KG1 (cell line): ENCODE results near the gene PDE2A.

Experiments
- DNase-seq: peaks from one replicate; lab custom pipeline; 2025; lab: John Stamatoyannopoulos, UW

Gene PDE2A

GRCh38 chr11:72541257-72541974, 132.8 kb downstream of the PDE2A start:
- no peak for DNase-seq

GRCh38 chr11:72537051-72537450, 137.2 kb downstream of the PDE2A start:
- DNase-seq = no peak

GRCh38 chr11:72535194-72535547, 139.1 kb downstream of the PDE2A start:
- DNase-seq = no peak

- no peak for DNase-seq
These were observed 139.6 kb downstream of the PDE2A start for GRCh38 chr11:72534371-72535193.

GRCh38 chr11:72529068-72529467, 145.2 kb downstream of the PDE2A start:
- no peak for DNase-seq

GRCh38 chr11:72528121-72528520, 146.1 kb downstream of the PDE2A start:
- no peak for DNase-seq
